ENCODE results near the gene ALDH1L1. TPM values are rescaled to one million over a fixed set of nuclear protein-coding genes. Genes with fewer than 3 reads are reported as not detected.

The ALDH1L1 gene
- total and polyA plus RNA-seq, 8 donors, result 1.4 to 17.4 (median 5.2) TPM

GRCh38 chr3:126200534-126200933 is 20.1 kb upstream of the ALDH1L1 start:
- Histone ChIP-seq H3K9me3 (no peaks in the 10 kb centered on the region), H3K4me3 (no peak overlapping the region), H3K27me3 (peaks cover 0 to 4% (median 0%) of the 10 kb centered on the region in 3 donors), H3K27ac (no peak overlapping the region), H3K4me1 (peaks cover 0 to 4% (median 0%) of the 10 kb centered on the region in 4 donors), H3K36me3 (no peaks in the 10 kb centered on the region)
- 45 to 84% (median 57%) methylated on average over 3 of the region's 3 CpGs for WGBS, 5 donors
- TF ChIP-seq EP300 (IDR thresholded peaks at IDR 0.05) (no peak), POLR2A (IDR thresholded peaks at IDR 0.05) (no peak), POLR2AphosphoS5 (IDR thresholded peaks at IDR 0.05) (no peak), CTCF (IDR thresholded peaks at IDR 0.05) (no peak)
- intact Hi-C loops (cut with DNase I; ENCODE audit: low total_unique reads), result no loop called here
- DNase-seq, result no peak

GRCh38 chr3:126199256-126199655 is 18.9 kb upstream of the ALDH1L1 start:
- DNase-seq, result no peak
- Histone ChIP-seq H3K4me3 (no peak overlapping the region), H3K4me1 (peaks cover 0 to 4% (median 0%) of the 10 kb centered on the region in 4 donors), H3K36me3 (no peaks in the 10 kb centered on the region), H3K27ac (no peak overlapping the region), H3K27me3 (peaks cover 0 to 4% (median 0%) of the 10 kb centered on the region in 3 donors), H3K9me3 (peaks cover 0 to 5% (median 0%) of the 10 kb centered on the region in 4 donors)
- 66 to 76% (median 68%) methylated on average over 2 of the region's 2 CpGs for WGBS, 5 donors
- TF ChIP-seq EP300 (IDR thresholded peaks at IDR 0.05), result no peak
- TF ChIP-seq POLR2AphosphoS5 (IDR thresholded peaks at IDR 0.05), result no peak
- no peak for TF ChIP-seq POLR2A (IDR thresholded peaks at IDR 0.05)
- no peak for TF ChIP-seq CTCF (IDR thresholded peaks at IDR 0.05)
- intact Hi-C loops (cut with DNase I; ENCODE audit: low total_unique reads), result no loop called here

GRCh38 chr3:126197854-126198584 is 17.6 kb upstream of the ALDH1L1 start:
- no peak overlapping the region for H3K4me3 ChIP-seq
- H3K9me3 ChIP-seq, result peaks cover 0 to 6% (median 0%) of the 10 kb centered on the region in 4 donors
- TF ChIP-seq POLR2A (IDR thresholded peaks at IDR 0.05) (no peak), EP300 (IDR thresholded peaks at IDR 0.05) (no peak), CTCF (IDR thresholded peaks at IDR 0.05) (peak in 5 of 7 experiments; percentile 13 to 72 (median 56)), POLR2AphosphoS5 (IDR thresholded peaks at IDR 0.05) (peak in 1 of 3 donors; percentile 51)
- peak; percentile 65 to 69 for DNase-seq
- H3K4me1 ChIP-seq, result peaks cover 0 to 4% (median 0%) of the 10 kb centered on the region in 4 donors
- WGBS, 5 donors, result 43 to 55% (median 44%) methylated on average over 7 of the region's 7 CpGs
- H3K27me3 ChIP-seq, result no peaks in the 10 kb centered on the region
- intact Hi-C loops (cut with DNase I; ENCODE audit: low total_unique reads), result no loop called here
- H3K27ac ChIP-seq, result no peak overlapping the region
- H3K36me3 ChIP-seq, result no peaks in the 10 kb centered on the region

- peaks cover 0 to 4% (median 0%) of the 10 kb centered on the region in 4 donors for H3K4me1 ChIP-seq
- H3K36me3 ChIP-seq, result no peaks in the 10 kb centered on the region
- intact Hi-C loops (cut with DNase I; ENCODE audit: low total_unique reads), result no loop called here
- no peak for TF ChIP-seq CTCF (IDR thresholded peaks at IDR 0.05)
- TF ChIP-seq POLR2A (IDR thresholded peaks at IDR 0.05), result no peak
- no peak for TF ChIP-seq POLR2AphosphoS5 (IDR thresholded peaks at IDR 0.05)
- no peak for TF ChIP-seq EP300 (IDR thresholded peaks at IDR 0.05)
- no peak overlapping the region for H3K27ac ChIP-seq
- H3K27me3 ChIP-seq, result no peaks in the 10 kb centered on the region
- H3K9me3 ChIP-seq, result peaks cover 0 to 6% (median 0%) of the 10 kb centered on the region in 4 donors
- H3K4me3 ChIP-seq, result no peak overlapping the region
- WGBS, 5 donors, result 75 to 92% (median 83%) methylated on average over 4 of the region's 4 CpGs
- DNase-seq, result no peak
These were observed 17.0 kb upstream of the ALDH1L1 start for GRCh38 chr3:126197343-126197742.

Data from stomach (tissue), 9 donors.